HG03097 (cell line): ENCODE measurements around the gene MED10.
"Not testable (repeated sequence)": the region's sequence is repeated elsewhere in the genome, so short reads cannot be mapped to it uniquely, and the experiment has no call there.

ENCODE experiments used
- ATAC-seq: cut with Tn5 transposase; IDR thresholded peaks from one replicate; pipeline ENCODE4 v1.9.1; 2021; ENCODE audit not compliant: unreplicated experiment, low FRiP score

Gene MED10

GRCh38 chr5:6376974-6377520, 1.3 kb downstream of the MED10 start:
- no peak for ATAC-seq

GRCh38 chr5:6373081-6373846, 5.1 kb downstream of the MED10 start:
- no peak for ATAC-seq

GRCh38 chr5:6372251-6373080, 5.9 kb downstream of the MED10 start:
- no peak for ATAC-seq

GRCh38 chr5:6371079-6371810, 7.1 kb downstream of the MED10 start:
- ATAC-seq, result no peak

GRCh38 chr5:6370580-6370979, 7.8 kb downstream of the MED10 start:
- ATAC-seq, result no peak

GRCh38 chr5:6365977-6366590, 12.3 kb downstream of the MED10 start:
- ATAC-seq, result no peak

- ATAC-seq, result no peak
Observed at GRCh38 chr5:6365142-6365976, 13.0 kb downstream of the MED10 start.

GRCh38 chr5:6363454-6364011, 14.8 kb downstream of the MED10 start:
- ATAC-seq, result not testable (repeated sequence)

- ATAC-seq, result no peak
Observed at GRCh38 chr5:6362846-6363245, 15.5 kb downstream of the MED10 start.

GRCh38 chr5:6361101-6361500, 17.2 kb downstream of the MED10 start:
- ATAC-seq, result no peak

- ATAC-seq, result no peak
Observed at GRCh38 chr5:6360323-6361072, 17.8 kb downstream of the MED10 start.

GRCh38 chr5:6359555-6360322, 18.6 kb downstream of the MED10 start:
- ATAC-seq, result peak; percentile 84

- no peak for ATAC-seq
Observed at GRCh38 chr5:6358434-6358820, 19.9 kb downstream of the MED10 start.

- not testable (repeated sequence) for ATAC-seq
Observed at GRCh38 chr5:6357817-6358433, 20.4 kb downstream of the MED10 start.

- ATAC-seq, result no peak
Observed at GRCh38 chr5:6356578-6357164, 21.7 kb downstream of the MED10 start.

GRCh38 chr5:6355294-6355693, 23.1 kb downstream of the MED10 start:
- no peak for ATAC-seq

- ATAC-seq, result no peak
Observed at GRCh38 chr5:6354848-6355247, 23.5 kb downstream of the MED10 start.
